ENCODE data around the gene SLIT3. TPM values are rescaled to one million over a fixed set of nuclear protein-coding genes. Genes with fewer than 3 reads are reported as not detected.
A peak's percentile ranks its signal among the peaks of the same experiment; 100 is the strongest.
"Not testable (repeated sequence)": the region's sequence is repeated elsewhere in the genome, so short reads cannot be mapped to it uniquely, and the experiment has no call there.

Gene SLIT3
- total and polyA plus RNA-seq, 2 experiments from 2014 or later: 58.4 to 96.7 TPM

GRCh38 chr5:169142264-169142970 is 158.5 kb downstream of the SLIT3 start:
- DNase-seq (ENCODE audit: low spot score): no peak
- no peaks in the 10 kb centered on the region for H3K9me3 ChIP-seq (ENCODE audit: low read depth)
- no peaks in the 10 kb centered on the region for H3K9me2 ChIP-seq (replicated peaks; ENCODE audit: insufficient read depth)
- H3K4me1 ChIP-seq (ENCODE audit: insufficient read depth): peaks cover 17% of the 10 kb centered on the region
- TF ChIP-seq EZH2phosphoT487 (IDR thresholded peaks at IDR 0.05; ENCODE audit: low read depth, severe bottlenecking, unreplicated experiment): no peak
- no peak for TF ChIP-seq EZH2 (IDR thresholded peaks at IDR 0.05; ENCODE audit: borderline replicate concordance)
- TF ChIP-seq, protein P1, sequence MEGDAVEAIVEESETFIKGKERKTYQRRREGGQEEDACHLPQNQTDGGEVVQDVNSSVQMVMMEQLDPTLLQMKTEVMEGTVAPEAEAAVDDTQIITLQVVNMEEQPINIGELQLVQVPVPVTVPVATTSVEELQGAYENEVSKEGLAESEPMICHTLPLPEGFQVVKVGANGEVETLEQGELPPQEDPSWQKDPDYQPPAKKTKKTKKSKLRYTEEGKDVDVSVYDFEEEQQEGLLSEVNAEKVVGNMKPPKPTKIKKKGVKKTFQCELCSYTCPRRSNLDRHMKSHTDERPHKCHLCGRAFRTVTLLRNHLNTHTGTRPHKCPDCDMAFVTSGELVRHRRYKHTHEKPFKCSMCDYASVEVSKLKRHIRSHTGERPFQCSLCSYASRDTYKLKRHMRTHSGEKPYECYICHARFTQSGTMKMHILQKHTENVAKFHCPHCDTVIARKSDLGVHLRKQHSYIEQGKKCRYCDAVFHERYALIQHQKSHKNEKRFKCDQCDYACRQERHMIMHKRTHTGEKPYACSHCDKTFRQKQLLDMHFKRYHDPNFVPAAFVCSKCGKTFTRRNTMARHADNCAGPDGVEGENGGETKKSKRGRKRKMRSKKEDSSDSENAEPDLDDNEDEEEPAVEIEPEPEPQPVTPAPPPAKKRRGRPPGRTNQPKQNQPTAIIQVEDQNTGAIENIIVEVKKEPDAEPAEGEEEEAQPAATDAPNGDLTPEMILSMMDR (IDR thresholded peaks at IDR 0.05; ENCODE audit: poor library complexity): no peak
- H4K20me1 ChIP-seq (ENCODE audit: insufficient read depth, poor library complexity, severe bottlenecking): no peaks in the 10 kb centered on the region
- H3K27me3 ChIP-seq: no peaks in the 10 kb centered on the region
- H3K4me3 ChIP-seq: no peak overlapping the region
- 66% methylated on average over 3 of the region's 3 CpGs for WGBS (ENCODE audit: low lambda C conversion rate, missing lambda C conversion rate)
- no peak overlapping the region for H2AFZ ChIP-seq
- no peak overlapping the region for H3K27ac ChIP-seq
- peak overlapping the region; percentile 2 for H3K4me2 ChIP-seq
- H3K36me3 ChIP-seq (replicated peaks; ENCODE audit: insufficient read depth, low read depth): no peaks in the 10 kb centered on the region
- H3K79me2 ChIP-seq: no peaks in the 10 kb centered on the region

DNA sequence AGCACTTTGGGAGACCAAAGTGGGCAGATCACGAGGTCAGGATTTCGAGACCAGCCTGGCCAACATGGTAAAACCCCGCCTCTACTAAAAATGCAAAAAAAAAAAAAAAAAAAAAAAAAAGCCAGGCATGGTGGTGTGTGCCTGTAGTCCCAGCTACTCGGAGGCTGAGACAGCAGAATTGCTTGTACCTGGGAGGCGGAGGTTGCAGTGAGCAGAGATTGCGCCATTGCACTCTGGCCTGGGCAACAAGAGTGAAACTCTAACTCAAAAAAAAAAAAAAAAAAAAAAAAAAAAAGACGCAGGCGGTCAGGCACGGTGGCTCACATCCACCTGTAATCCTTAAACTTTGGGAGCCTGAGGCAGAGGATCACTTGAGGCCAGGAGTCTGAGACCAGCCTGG is 160.7 kb downstream of the SLIT3 start:
- H3K79me2 ChIP-seq; H2AFZ ChIP-seq; H3K27ac ChIP-seq; H3K36me3 ChIP-seq (replicated peaks; ENCODE audit: insufficient read depth, low read depth); H3K9me2 ChIP-seq (replicated peaks; ENCODE audit: insufficient read depth); H4K20me1 ChIP-seq (ENCODE audit: insufficient read depth, poor library complexity, severe bottlenecking); H3K27me3 ChIP-seq; H3K4me3 ChIP-seq; H3K4me2 ChIP-seq; H3K9me3 ChIP-seq (ENCODE audit: low read depth); DNase-seq (ENCODE audit: low spot score): not testable (repeated sequence)
- H3K4me1 ChIP-seq (ENCODE audit: insufficient read depth): peaks cover 11% of the 10 kb centered on the region
- 91% methylated on average over 9 of the region's 9 CpGs for WGBS (ENCODE audit: low lambda C conversion rate, missing lambda C conversion rate)

- no peaks in the 10 kb centered on the region for H4K20me1 ChIP-seq (ENCODE audit: insufficient read depth, poor library complexity, severe bottlenecking)
- no peaks in the 10 kb centered on the region for H3K79me2 ChIP-seq
- WGBS (ENCODE audit: low lambda C conversion rate, missing lambda C conversion rate): 69% methylated on average over 6 of the region's 6 CpGs
- no peak overlapping the region for H2AFZ ChIP-seq
- no peaks in the 10 kb centered on the region for H3K27me3 ChIP-seq
- no peaks in the 10 kb centered on the region for H3K36me3 ChIP-seq (replicated peaks; ENCODE audit: insufficient read depth, low read depth)
- no peak overlapping the region for H3K4me3 ChIP-seq
- H3K4me1 ChIP-seq (ENCODE audit: insufficient read depth): peaks cover 11% of the 10 kb centered on the region
- H3K9me3 ChIP-seq (ENCODE audit: low read depth): no peaks in the 10 kb centered on the region
- no peak overlapping the region for H3K4me2 ChIP-seq
- DNase-seq (ENCODE audit: low spot score): no peak
- TF ChIP-seq EZH2phosphoT487 (IDR thresholded peaks at IDR 0.05; ENCODE audit: low read depth, severe bottlenecking, unreplicated experiment): no peak
- no peak for TF ChIP-seq EZH2 (IDR thresholded peaks at IDR 0.05; ENCODE audit: borderline replicate concordance)
- TF ChIP-seq, protein P1 (IDR thresholded peaks at IDR 0.05; ENCODE audit: poor library complexity): no peak
- no peaks in the 10 kb centered on the region for H3K9me2 ChIP-seq (replicated peaks; ENCODE audit: insufficient read depth)
- H3K27ac ChIP-seq: no peak overlapping the region
These were observed 161.4 kb downstream of the SLIT3 start for GRCh38 chr5:169139480-169140050.

GRCh38 chr5:169133531-169133930 is 167.4 kb downstream of the SLIT3 start:
- no peak overlapping the region for H3K4me2 ChIP-seq
- H3K36me3 ChIP-seq (replicated peaks; ENCODE audit: insufficient read depth, low read depth): no peaks in the 10 kb centered on the region
- H3K4me1 ChIP-seq (ENCODE audit: insufficient read depth): no peaks in the 10 kb centered on the region
- no peaks in the 10 kb centered on the region for H3K9me2 ChIP-seq (replicated peaks; ENCODE audit: insufficient read depth)
- DNase-seq (ENCODE audit: low spot score): no peak
- H3K27me3 ChIP-seq: no peaks in the 10 kb centered on the region
- H3K27ac ChIP-seq: no peak overlapping the region
- TF ChIP-seq EZH2phosphoT487 (IDR thresholded peaks at IDR 0.05; ENCODE audit: low read depth, severe bottlenecking, unreplicated experiment) (no peak), EZH2 (IDR thresholded peaks at IDR 0.05; ENCODE audit: borderline replicate concordance) (no peak)
- TF ChIP-seq, protein P1 (IDR thresholded peaks at IDR 0.05; ENCODE audit: poor library complexity): no peak
- H4K20me1 ChIP-seq (ENCODE audit: insufficient read depth, poor library complexity, severe bottlenecking): no peaks in the 10 kb centered on the region
- no peaks in the 10 kb centered on the region for H3K9me3 ChIP-seq (ENCODE audit: low read depth)
- WGBS (ENCODE audit: low lambda C conversion rate, missing lambda C conversion rate): 82% methylated on average over 3 of the region's 3 CpGs
- no peaks in the 10 kb centered on the region for H3K79me2 ChIP-seq
- H3K4me3 ChIP-seq: no peak overlapping the region
- no peak overlapping the region for H2AFZ ChIP-seq
